GM18517 (cell line): ENCODE data around the gene SCO2.

Experiments
- ATAC-seq: cut with Tn5 transposase; IDR thresholded peaks from one replicate; pipeline ENCODE4 v1.9.1; 2021; ENCODE audit warnings: mild to moderate bottlenecking, moderate library complexity; ENCODE audit not compliant: unreplicated experiment

The SCO2 gene

GRCh38 chr22:50503475-50504145 is 21.8 kb downstream of the SCO2 start:
- no peak for ATAC-seq

GRCh38 chr22:50502628-50503474 is 22.5 kb downstream of the SCO2 start:
- ATAC-seq: no peak

- no peak for ATAC-seq
Observed at GRCh38 chr22:50502096-50502495, 23.3 kb downstream of the SCO2 start.

GRCh38 chr22:50500452-50500851 is 24.9 kb downstream of the SCO2 start:
- ATAC-seq: no peak

- ATAC-seq: no peak
Observed at GRCh38 chr22:50498322-50498890, 27.0 kb downstream of the SCO2 start.

- ATAC-seq: no peak
Observed at GRCh38 chr22:50497093-50497492, 28.3 kb downstream of the SCO2 start.

GRCh38 chr22:50490531-50491308 is 34.7 kb downstream of the SCO2 start:
- no peak for ATAC-seq

- no peak for ATAC-seq
Observed at GRCh38 chr22:50489363-50490243, 35.8 kb downstream of the SCO2 start.

GRCh38 chr22:50488886-50489285 is 36.5 kb downstream of the SCO2 start:
- no peak for ATAC-seq

- no peak for ATAC-seq
Observed at GRCh38 chr22:50488006-50488677, 37.3 kb downstream of the SCO2 start.

GRCh38 chr22:50487290-50488005 is 38.0 kb downstream of the SCO2 start:
- no peak for ATAC-seq

- ATAC-seq: no peak
Observed at GRCh38 chr22:50486561-50487289, 38.7 kb downstream of the SCO2 start, which contains the start of gene MIOX. TSS of gene MIOX (plus strand) at chr22:50486859. CDS start at chr22:50486898, 39 bp downstream.

- ATAC-seq: no peak
Observed at GRCh38 chr22:50485221-50486131, 39.9 kb downstream of the SCO2 start.

GRCh38 chr22:50483977-50484853 is 41.2 kb downstream of the SCO2 start:
- ATAC-seq: no peak

GRCh38 chr22:50483556-50483955 is 41.8 kb downstream of the SCO2 start:
- ATAC-seq: no peak

GRCh38 chr22:50483106-50483505 is 42.3 kb downstream of the SCO2 start:
- no peak for ATAC-seq
